Measurements from ENCODE around the gene ITGA6.
"Not testable (repeated sequence)": the region's sequence is repeated elsewhere in the genome, so short reads cannot be mapped to it uniquely, and the experiment has no call there.

Gene ITGA6

DNA sequence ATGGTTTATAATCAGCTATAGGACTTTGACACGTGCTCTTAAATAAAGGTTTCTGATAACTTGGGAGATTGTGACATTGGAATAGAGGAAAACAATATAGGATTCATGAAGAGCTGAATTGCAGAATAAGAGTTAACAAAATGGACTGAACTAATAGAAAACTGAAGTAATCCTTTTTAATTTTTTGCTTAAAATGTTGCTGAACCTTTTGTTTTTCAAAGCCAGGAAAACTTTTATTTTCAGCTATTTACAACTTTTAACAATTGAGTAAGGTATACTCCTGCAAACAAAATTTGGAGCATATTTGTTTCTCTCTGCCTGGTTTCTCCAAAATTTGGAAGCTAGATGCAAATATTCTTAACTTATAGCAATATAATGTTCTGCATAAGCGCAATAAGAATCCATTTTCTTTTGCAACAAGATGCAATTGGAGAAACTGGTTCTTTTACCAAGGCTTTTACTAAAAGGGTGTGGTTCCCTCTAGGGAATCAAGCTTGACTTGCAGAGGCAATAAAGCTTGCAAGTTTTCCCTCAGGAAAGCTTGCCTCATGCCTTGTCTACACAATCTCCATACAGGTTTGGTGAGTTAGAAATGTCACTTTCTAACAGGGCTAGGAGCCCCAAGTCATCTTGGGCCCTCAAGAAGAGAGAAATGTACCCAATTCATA is 118.2 kb downstream of the ITGA6 start:
- ChIA-PET POLR2A (interaction anchor here (1.0 to 1.4 kb wide), 2 partner anchors 10 to 11 kb away, joined by 3 to 4 read pairs; partner anchors contain the start of gene PDK1), CTCF (no interaction called here)
- no peak for DNase-seq (ENCODE audit: extremely low spot score)
- TF ChIP-seq SP1 (IDR thresholded peaks at IDR 0.05) = no peak
- no peak for TF ChIP-seq ARNT (IDR thresholded peaks at IDR 0.05)

DNA sequence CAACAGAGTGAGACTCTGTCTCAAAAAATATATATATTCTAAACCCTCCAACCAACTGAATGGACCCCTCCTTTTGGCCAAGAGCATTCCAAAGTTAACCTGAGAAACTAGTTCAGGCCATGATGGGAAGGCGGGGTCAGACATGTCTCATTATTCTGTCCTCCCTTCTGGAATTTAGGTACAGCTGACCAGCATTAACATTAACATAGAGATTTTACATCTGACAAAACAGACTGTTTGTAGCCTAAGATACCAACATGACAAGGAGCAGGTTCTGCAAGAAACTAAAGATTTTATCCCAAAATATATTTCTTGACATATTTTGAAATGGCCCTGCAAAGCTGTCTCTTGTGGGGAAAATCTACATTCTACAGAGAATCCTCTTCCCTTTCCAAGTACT is 121.7 kb downstream of the ITGA6 start:
- CTCF ChIA-PET = no interaction called here
- no peak for DNase-seq (ENCODE audit: extremely low spot score)
- POLR2A ChIA-PET = no interaction called here
- TF ChIP-seq FOXM1 (IDR thresholded peaks at IDR 0.05; ENCODE audit: borderline replicate concordance) (no peak), HDGF (IDR thresholded peaks at IDR 0.05; ENCODE audit: borderline replicate concordance) (no peak), ARNT (IDR thresholded peaks at IDR 0.05) (no peak), ELF4 (IDR thresholded peaks at IDR 0.05) (no peak), FOXK2 (IDR thresholded peaks at IDR 0.05) (no peak), L3MBTL2 (conservative IDR thresholded peaks at IDR 0.05) (no peak), NFRKB (IDR thresholded peaks at IDR 0.05) (no peak), FOXA1 (IDR thresholded peaks at IDR 0.05) (no peak)

GRCh38 chr2:172549802-172550201 is 122.4 kb downstream of the ITGA6 start:
- DNase-seq (ENCODE audit: extremely low spot score); POLR2A ChIA-PET; CTCF ChIA-PET: not testable (repeated sequence)

GRCh38 chr2:172550419-172550818 is 123.0 kb downstream of the ITGA6 start:
- POLR2A ChIA-PET = no interaction called here

GRCh38 chr2:172551271-172551670 is 123.9 kb downstream of the ITGA6 start:
- CTCF ChIA-PET = no interaction called here
- TF ChIP-seq ELF4 (IDR thresholded peaks at IDR 0.05) = no peak
- POLR2A ChIA-PET = no interaction called here
- no peak for DNase-seq (ENCODE audit: extremely low spot score)

More at GRCh38 chr2:172550419-172550818, 123.0 kb downstream of the ITGA6 start:
- TF ChIP-seq ARNT (IDR thresholded peaks at IDR 0.05) (no peak), TARDBP (IDR thresholded peaks at IDR 0.05) (no peak), FOXA1 (IDR thresholded peaks at IDR 0.05) (no peak), PKNOX1 (IDR thresholded peaks at IDR 0.05) (no peak), CTBP1 (IDR thresholded peaks at IDR 0.05; ENCODE audit: borderline replicate concordance) (no peak), FOXK2 (IDR thresholded peaks at IDR 0.05) (no peak), LEF1 (IDR thresholded peaks at IDR 0.05; ENCODE audit: borderline replicate concordance) (no peak), L3MBTL2 (conservative IDR thresholded peaks at IDR 0.05) (no peak), FOXM1 (IDR thresholded peaks at IDR 0.05; ENCODE audit: borderline replicate concordance) (no peak), ELF4 (IDR thresholded peaks at IDR 0.05) (no peak), HDGF (IDR thresholded peaks at IDR 0.05; ENCODE audit: borderline replicate concordance) (no peak), NFRKB (IDR thresholded peaks at IDR 0.05) (no peak), SP1 (IDR thresholded peaks at IDR 0.05) (no peak), SUZ12 (IDR thresholded peaks at IDR 0.05) (no peak)
- CTCF ChIA-PET = no interaction called here
- DNase-seq (ENCODE audit: extremely low spot score) = no peak

- CTCF ChIA-PET = interaction anchor here (0.6 kb wide), 1 partner anchor 984 kb away, joined by 3 read pairs; no protein-coding TSS in a partner anchor
- POLR2A ChIA-PET = no interaction called here
- DNase-seq (ENCODE audit: extremely low spot score) = no peak
- no peak for TF ChIP-seq FOXM1 (IDR thresholded peaks at IDR 0.05; ENCODE audit: borderline replicate concordance)
- no peak for TF ChIP-seq ZNF384 (IDR thresholded peaks at IDR 0.05)
- no peak for TF ChIP-seq LEF1 (IDR thresholded peaks at IDR 0.05; ENCODE audit: borderline replicate concordance)
- no peak for TF ChIP-seq CTBP1 (IDR thresholded peaks at IDR 0.05; ENCODE audit: borderline replicate concordance)
- TF ChIP-seq FOXA1 (IDR thresholded peaks at IDR 0.05) = no peak
- TF ChIP-seq TARDBP (IDR thresholded peaks at IDR 0.05) = no peak
- no peak for TF ChIP-seq SUZ12 (IDR thresholded peaks at IDR 0.05)
- TF ChIP-seq PKNOX1 (IDR thresholded peaks at IDR 0.05) = no peak
- no peak for TF ChIP-seq ARNT (IDR thresholded peaks at IDR 0.05)
- no peak for TF ChIP-seq ELF4 (IDR thresholded peaks at IDR 0.05)
- TF ChIP-seq FOXK2 (IDR thresholded peaks at IDR 0.05) = no peak
- TF ChIP-seq BHLHE40 (IDR thresholded peaks at IDR 0.05; ENCODE audit: borderline replicate concordance) = no peak
- no peak for TF ChIP-seq L3MBTL2 (conservative IDR thresholded peaks at IDR 0.05)
- TF ChIP-seq SP1 (IDR thresholded peaks at IDR 0.05) = no peak
- no peak for TF ChIP-seq NFRKB (IDR thresholded peaks at IDR 0.05)
- no peak for TF ChIP-seq HDGF (IDR thresholded peaks at IDR 0.05; ENCODE audit: borderline replicate concordance)
These were observed 125.3 kb downstream of the ITGA6 start for GRCh38 chr2:172552547-172553291.

- TF ChIP-seq CTBP1 (IDR thresholded peaks at IDR 0.05; ENCODE audit: borderline replicate concordance) (no peak), FOXA1 (IDR thresholded peaks at IDR 0.05) (no peak), HDGF (IDR thresholded peaks at IDR 0.05; ENCODE audit: borderline replicate concordance) (no peak), NFRKB (IDR thresholded peaks at IDR 0.05) (no peak), PKNOX1 (IDR thresholded peaks at IDR 0.05) (no peak), BHLHE40 (IDR thresholded peaks at IDR 0.05; ENCODE audit: borderline replicate concordance) (no peak), FOXM1 (IDR thresholded peaks at IDR 0.05; ENCODE audit: borderline replicate concordance) (no peak), SUZ12 (IDR thresholded peaks at IDR 0.05) (no peak), L3MBTL2 (conservative IDR thresholded peaks at IDR 0.05) (no peak), ZNF384 (IDR thresholded peaks at IDR 0.05) (no peak), ELF4 (IDR thresholded peaks at IDR 0.05) (no peak), LEF1 (IDR thresholded peaks at IDR 0.05; ENCODE audit: borderline replicate concordance) (no peak)
- ChIA-PET POLR2A (interaction anchor here (0.9 kb wide), 1 partner anchor 9 kb away, joined by 3 read pairs; no protein-coding TSS in a partner anchor), CTCF (no interaction called here)
- no peak for DNase-seq (ENCODE audit: extremely low spot score)
These were observed 127.2 kb downstream of the ITGA6 start for GRCh38 chr2:172554352-172555271.

Data from HEK293T (cell line).